ENCODE measurements around the gene AVPR1A.
"Not testable (repeated sequence)": the region's sequence is repeated elsewhere in the genome, so short reads cannot be mapped to it uniquely, and the experiment has no call there.

The AVPR1A gene

GRCh38 chr12:63150713-63151622 is at the start of gene AVPR1A:
TSS of gene AVPR1A (minus strand) at chr12:63151201. CDS start at chr12:63150836, 365 bp downstream.
- no peak for DNase-seq

GRCh38 chr12:63196168-63196567 is 45.2 kb upstream of the AVPR1A start:
- no peak for DNase-seq

- DNase-seq = no peak
Measured at GRCh38 chr12:63179224-63179623, 28.2 kb upstream of the AVPR1A start.

GRCh38 chr12:63170321-63170720 is 19.3 kb upstream of the AVPR1A start:
- no peak for DNase-seq

- DNase-seq = not testable (repeated sequence)
Measured at GRCh38 chr12:63167741-63168140, 16.7 kb upstream of the AVPR1A start.

- DNase-seq = no peak
Measured at GRCh38 chr12:63164911-63165310, 13.9 kb upstream of the AVPR1A start.

- DNase-seq = no peak
Measured at GRCh38 chr12:63163541-63163940, 12.5 kb upstream of the AVPR1A start.

- DNase-seq = no peak
Measured at GRCh38 chr12:63155375-63155774, 4.4 kb upstream of the AVPR1A start.

GRCh38 chr12:63154560-63154959 is 3.6 kb upstream of the AVPR1A start:
- no peak for DNase-seq

- no peak for DNase-seq
Measured at GRCh38 chr12:63152321-63152700, 1.3 kb upstream of the AVPR1A start.

- DNase-seq = peak in 29 of 58 donors; percentile 1 to 50 (median 18)
Measured at GRCh38 chr12:63151623-63152320, 771 bp upstream of the AVPR1A start.

GRCh38 chr12:63149909-63150712 is 890 bp downstream of the AVPR1A start:
- DNase-seq = no peak

- DNase-seq = no peak
Measured at GRCh38 chr12:63144556-63144955, 6.4 kb downstream of the AVPR1A start.

GRCh38 chr12:63138488-63138887 is 12.5 kb downstream of the AVPR1A start:
- DNase-seq = no peak

- no peak for DNase-seq
Measured at GRCh38 chr12:63133981-63134380, 17.0 kb downstream of the AVPR1A start.

- DNase-seq = no peak
Measured at GRCh38 chr12:63132201-63132600, 18.8 kb downstream of the AVPR1A start.

- DNase-seq = no peak
Measured at GRCh38 chr12:63129927-63130326, 21.1 kb downstream of the AVPR1A start.

- no peak for DNase-seq
Measured at GRCh38 chr12:63124778-63125177, 26.2 kb downstream of the AVPR1A start.

GRCh38 chr12:63103494-63104131 is 47.4 kb downstream of the AVPR1A start:
- peak in 1 of 58 donors; percentile 4 for DNase-seq

- DNase-seq = no peak
Measured at GRCh38 chr12:63101920-63102319, 49.1 kb downstream of the AVPR1A start.

GRCh38 chr12:63098851-63099250 is 52.1 kb downstream of the AVPR1A start:
- DNase-seq = no peak
